ENCODE results near the gene ITPRID1.

Gene ITPRID1

DNA sequence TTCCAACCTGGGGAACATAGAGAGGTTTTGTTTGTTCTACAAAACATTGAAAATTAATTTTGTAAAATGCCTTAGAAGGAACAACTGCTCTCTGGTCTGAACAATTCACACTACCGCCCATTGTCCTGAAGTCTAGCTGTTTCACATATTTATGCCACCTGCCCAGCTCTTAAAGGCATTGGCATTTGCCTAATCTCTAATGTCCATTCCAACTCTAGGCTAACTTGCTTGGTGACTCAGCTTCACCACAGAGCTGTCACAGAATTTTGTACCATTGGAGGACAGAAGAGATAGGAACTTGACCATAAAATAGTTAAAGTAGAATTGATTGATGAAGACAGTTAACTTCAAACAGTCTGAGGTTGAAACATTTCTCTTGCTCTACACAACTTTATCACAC, 119.6 kb downstream of the ITPRID1 start:
- no peak for DNase-seq (ENCODE audit: low read depth in 4 of 4, low spot score in 1 of 4)

- DNase-seq (ENCODE audit: low read depth in 4 of 4, low spot score in 1 of 4) = no peak
Measured at GRCh38 chr7:31633894-31634494, 120.1 kb downstream of the ITPRID1 start.

DNA sequence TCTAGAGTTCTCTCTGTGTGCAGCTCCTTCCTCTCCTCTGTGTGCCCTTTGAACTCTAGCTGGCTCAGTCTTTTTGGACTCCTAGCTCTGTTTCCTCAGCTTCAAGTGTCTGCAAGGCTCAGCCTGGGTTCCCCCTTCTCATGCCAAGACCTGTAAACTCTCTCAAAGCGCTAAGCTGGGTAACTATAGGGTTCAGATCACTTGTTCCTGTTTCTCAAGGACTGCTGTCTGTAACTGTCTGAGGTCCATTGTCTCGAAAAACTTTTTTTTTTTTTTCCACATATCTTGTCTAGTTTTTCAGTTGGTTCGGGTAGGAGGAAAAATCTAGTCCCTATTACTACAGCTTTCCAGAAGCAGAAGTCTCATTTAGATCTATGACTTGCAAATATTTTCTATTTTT, 126.5 kb downstream of the ITPRID1 start:
- DNase-seq (ENCODE audit: low read depth in 4 of 4, low spot score in 1 of 4) = no peak

GRCh38 chr7:31642681-31643115, 128.8 kb downstream of the ITPRID1 start:
- DNase-seq (ENCODE audit: low read depth in 4 of 4, low spot score in 1 of 4) = no peak

DNA sequence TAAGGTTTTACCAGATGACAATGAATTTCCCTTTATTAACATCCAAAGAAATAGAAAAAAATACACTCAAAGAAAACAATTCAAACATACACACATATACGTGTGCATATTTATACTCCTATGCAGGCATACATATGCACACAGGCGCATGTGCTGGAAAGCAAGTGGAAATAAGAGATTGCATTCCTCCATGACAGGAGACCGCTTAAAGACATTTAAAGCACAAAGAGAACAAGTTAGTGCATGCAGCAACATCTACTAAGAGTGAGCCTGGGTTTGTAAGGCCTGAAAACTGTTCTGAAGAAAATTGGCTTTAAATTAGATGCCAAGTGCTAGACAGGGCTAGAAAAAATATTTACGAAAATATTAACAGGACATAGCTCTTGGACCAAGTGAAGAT, 133.1 kb downstream of the ITPRID1 start:
- no peak for DNase-seq (ENCODE audit: low read depth in 4 of 4, low spot score in 1 of 4)

DNA sequence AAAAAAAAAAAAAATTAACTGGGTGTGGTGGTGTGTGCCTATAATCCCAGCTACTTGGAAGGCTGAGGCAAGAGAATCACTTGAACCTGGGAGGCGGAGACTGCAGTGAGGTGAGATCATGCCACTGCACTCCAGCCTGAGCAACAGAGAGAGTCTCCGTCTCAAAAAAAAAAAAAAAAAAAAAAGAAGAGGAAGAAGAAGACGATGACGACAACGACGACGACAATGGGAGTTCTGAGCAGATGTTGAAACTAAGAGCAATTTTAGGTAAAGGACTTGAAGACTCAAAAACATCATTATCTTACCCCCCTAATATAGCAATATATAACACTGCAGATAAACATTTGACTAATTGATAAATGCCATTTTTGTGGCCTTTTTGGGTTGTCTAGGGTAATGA, 133.6 kb downstream of the ITPRID1 start:
- DNase-seq (ENCODE audit: low read depth in 4 of 4, low spot score in 1 of 4) = no peak

- no peak for DNase-seq (ENCODE audit: low read depth in 4 of 4, low spot score in 1 of 4)
Measured at GRCh38 chr7:31648288-31648687, 134.4 kb downstream of the ITPRID1 start.

DNA sequence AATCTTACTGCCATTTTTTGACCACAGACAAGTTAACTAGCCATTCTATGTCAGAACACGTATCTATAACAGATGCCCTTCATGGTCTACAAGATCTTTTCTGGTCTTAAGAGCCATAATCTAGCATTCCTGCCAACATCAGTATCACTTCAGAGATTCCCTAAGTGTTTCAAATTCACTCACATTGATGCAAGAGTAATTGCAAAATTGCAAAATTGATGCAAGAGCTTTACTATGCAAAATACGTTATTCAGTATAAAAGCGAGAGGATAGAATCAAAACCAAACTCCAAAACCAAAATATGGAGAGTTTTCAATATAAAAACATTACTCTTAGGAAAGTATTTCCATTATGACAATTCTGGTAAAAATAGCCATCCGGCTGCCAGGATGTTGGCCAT, 135.0 kb downstream of the ITPRID1 start:
- no peak for DNase-seq (ENCODE audit: low read depth in 4 of 4, low spot score in 1 of 4)

DNA sequence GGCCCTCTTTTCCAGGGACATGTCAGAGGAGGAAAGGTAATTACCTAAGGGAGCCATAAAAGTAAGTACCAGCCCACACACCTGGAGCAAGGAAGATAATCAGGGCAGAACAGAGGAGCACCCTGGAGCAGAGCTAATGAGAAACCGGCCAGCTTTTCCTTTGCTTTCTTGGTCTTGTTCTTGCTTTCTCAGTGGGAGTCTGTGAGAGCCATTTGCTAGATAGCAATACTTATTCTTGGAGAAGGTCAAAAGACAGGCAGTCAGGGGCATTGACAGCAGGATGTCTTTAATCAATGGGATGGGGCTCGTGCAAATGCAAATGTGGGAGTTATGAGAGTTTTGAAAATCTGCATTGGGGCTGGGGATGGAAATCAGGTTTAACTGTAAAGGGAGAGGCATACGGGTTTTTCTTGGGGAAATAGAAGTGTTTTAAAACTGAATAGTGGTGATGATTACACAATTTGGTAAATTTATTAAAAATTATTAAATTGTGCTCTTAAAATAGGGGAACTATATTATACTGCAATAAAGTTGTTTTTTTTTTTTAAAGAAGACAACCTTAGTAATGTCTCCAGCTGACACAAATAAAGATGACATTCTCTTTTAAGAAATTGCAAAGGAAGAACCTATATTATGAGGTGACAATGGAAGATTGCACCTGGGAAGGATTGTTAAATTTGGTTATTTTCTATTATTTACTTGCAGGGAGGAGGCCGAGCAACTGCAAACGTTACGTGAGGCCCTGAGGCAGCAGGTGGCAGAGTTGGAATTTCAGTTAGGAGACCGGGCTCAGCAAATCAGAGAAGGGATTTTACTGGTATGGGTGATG, 137.6 kb downstream of the ITPRID1 start:
- DNase-seq (ENCODE audit: low read depth in 4 of 4, low spot score in 1 of 4) = no peak

GRCh38 chr7:31652063-31652326, 138.1 kb downstream of the ITPRID1 start:
- DNase-seq (ENCODE audit: low read depth in 4 of 4, low spot score in 1 of 4) = no peak

GRCh38 chr7:31663072-31663471, 149.2 kb downstream of the ITPRID1 start:
- DNase-seq (ENCODE audit: low read depth in 4 of 4, low spot score in 1 of 4) = no peak

DNA sequence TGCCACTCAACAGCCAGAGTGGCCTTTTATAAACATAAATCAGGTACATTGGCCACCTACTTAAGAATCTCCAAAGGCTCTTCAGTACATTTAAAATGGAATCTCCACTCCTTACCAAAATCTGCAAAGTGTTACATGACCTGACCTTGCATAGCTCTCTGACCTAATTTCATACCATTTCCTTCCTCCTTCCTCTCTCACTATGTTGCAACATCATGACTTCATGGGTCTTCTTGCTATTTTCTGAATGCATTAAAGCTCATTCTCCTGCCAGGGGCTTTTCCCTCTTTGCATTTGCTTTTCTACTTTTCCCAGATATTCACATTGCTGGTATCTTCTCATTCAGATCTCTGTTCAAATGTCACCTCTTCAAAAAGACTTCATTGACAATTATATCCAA, 151.0 kb downstream of the ITPRID1 start:
- no peak for DNase-seq (ENCODE audit: low read depth in 4 of 4, low spot score in 1 of 4)

DNA sequence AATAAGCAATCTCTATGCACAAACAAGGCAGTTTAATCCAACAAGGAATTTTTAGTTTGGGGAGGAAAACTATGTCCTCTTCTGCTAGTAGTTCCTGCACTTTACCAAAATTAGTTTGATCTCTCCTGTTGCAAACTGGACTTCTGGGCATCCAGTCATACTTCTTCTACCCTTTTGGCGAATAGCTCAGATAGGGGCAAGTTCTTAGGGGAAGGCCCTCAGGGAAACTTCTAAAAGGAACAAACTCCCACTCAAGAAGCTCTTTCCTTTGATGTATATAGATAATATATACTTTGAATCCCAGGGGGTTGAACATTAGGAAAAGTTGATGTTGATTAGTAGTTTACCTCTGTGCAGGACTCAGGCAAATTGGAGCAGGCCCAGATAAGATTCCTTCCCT, 151.7 kb downstream of the ITPRID1 start:
- DNase-seq (ENCODE audit: low read depth in 4 of 4, low spot score in 1 of 4) = no peak

DNA sequence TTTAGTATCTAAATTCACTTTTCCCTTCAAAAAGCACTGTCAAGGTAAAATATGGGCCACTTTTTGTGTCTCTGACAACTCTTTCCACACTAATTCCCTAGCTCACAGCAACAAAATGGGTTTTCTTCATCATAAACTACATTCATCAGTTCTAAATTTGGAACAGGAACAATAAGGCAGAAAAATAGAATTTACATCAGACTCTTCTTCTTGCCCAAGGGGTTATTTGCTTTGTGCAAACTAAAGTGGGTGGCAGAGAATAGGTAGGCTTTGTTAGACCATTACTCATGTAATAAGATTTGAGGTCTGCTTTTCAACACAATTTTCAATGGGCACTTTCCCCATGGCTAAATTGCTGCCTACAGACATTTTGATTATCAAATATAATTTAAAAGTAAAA, 155.6 kb downstream of the ITPRID1 start:
- DNase-seq (ENCODE audit: low read depth in 4 of 4, low spot score in 1 of 4) = no peak

GRCh38 chr7:31679574-31680305, 165.8 kb downstream of the ITPRID1 start:
- DNase-seq (ENCODE audit: low read depth in 4 of 4, low spot score in 1 of 4) = no peak

DNA sequence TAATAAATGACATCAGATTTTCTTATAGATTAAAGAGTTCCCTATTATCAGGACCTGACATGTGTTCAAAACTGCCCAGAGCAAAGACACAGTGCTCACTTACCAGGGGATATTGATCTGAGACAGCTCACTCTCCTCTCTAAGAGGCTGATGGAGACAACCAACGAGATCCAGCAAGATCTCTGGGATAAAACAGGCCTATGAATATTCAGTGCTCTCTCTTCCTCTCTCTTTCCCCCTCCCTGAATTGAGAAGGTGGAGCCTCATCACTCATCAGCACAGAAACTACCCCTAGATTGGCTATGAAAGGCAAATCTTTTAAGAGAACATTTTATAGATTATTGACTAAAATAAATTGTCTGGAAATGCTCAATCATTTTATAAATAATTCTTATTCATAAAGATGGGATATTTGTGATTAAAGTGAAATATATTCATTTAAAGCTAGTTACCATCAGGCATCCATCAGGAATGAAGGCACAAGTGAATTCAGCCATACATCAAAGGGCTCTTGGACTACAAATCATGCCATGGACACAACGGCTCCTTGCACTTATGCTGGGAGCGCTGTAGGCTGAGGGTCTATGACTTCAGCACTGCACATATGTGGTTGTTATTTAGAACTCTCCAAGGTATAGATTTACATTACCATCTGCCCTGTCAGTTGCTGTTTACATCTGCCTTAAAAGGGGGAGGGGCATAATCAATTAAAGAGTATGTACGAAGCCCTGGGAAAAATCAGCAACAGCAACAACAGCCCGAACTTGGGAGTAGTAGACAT, 169.7 kb downstream of the ITPRID1 start:
- no peak for DNase-seq (ENCODE audit: low read depth in 4 of 4, low spot score in 1 of 4)

- no peak for DNase-seq (ENCODE audit: low read depth in 4 of 4, low spot score in 1 of 4)
Measured at GRCh38 chr7:31687024-31687748, 173.3 kb downstream of the ITPRID1 start, which contains the start of gene PPP1R17. PPP1R17 (plus strand) TSS chr7:31687215; CDS start chr7:31692442, 5,227 bp downstream.

DNA sequence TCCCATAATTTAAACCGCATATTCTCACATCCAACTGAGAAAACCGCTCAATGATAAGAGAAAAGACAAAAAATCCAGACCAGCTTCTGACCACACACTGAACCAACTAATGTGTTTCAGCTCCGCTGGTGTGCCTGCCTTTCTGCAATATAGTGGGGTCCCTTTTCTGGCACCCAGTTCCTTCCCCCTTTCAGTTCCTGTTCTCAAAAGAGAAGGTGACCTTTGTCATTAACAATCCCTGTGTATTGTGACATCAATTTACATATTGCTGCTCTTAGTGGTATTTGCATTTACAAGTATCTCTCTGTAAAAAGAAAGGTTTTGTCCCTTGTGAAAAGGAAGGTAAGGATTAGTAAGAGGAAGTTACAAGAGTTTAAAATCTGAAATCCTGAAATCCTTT, 174.5 kb downstream of the ITPRID1 start:
- no peak for DNase-seq (ENCODE audit: low read depth in 4 of 4, low spot score in 1 of 4)

DNA sequence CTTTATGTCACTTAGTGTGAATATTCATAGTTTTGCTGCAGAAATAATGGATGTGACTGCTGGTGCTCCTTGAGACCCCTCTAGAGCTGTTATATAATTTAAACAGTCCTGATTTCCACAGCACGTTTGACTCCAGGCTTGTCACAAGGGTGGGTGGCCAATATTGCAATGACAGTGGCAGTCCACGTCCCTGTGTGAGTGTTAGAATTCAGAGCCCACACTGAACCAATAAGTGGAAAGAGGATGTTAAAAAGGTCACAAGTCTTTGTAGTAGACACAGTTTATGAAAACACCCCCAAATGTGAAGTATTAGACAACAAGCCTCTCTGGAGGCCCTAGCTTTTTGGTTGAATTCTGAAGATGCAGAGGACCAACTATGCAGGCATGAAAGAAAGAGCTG, 175.1 kb downstream of the ITPRID1 start:
- no peak for DNase-seq (ENCODE audit: low read depth in 4 of 4, low spot score in 1 of 4)

GRCh38 chr7:31690935-31691334, 177.0 kb downstream of the ITPRID1 start:
- DNase-seq (ENCODE audit: low read depth in 4 of 4, low spot score in 1 of 4) = no peak

- DNase-seq (ENCODE audit: low read depth in 4 of 4, low spot score in 1 of 4) = no peak
Measured at GRCh38 chr7:31692451-31692850, 178.6 kb downstream of the ITPRID1 start.
